AG04449 (cell line): ENCODE results near the gene CEP131.

Source experiments
- CTCF ChIA-PET: fragments of 350-600 bp; formaldehyde crosslinking; extraction: SDS; loops from one replicate; lab custom pipeline; 2021; ENCODE audit warnings: antibody characterized with exemption; lab: Yijun Ruan, JAX
- POLR2A ChIA-PET: fragments of 400-600, 350-600 bp; formaldehyde crosslinking; extraction: SDS; loops from one replicate; lab custom pipeline; 2020; ENCODE audit warnings: antibody characterized with exemption, inconsistent platforms; lab: Yijun Ruan, JAX
- DNase-seq: peaks from one replicate; pipeline ENCODE4 v3.0.0-alpha.2; 2010; ENCODE audit warnings: low read depth, low spot score
- H3K4me3 ChIP-seq: 2 replicates; pipeline ENCODE4 v1.5.1; 2011; ENCODE audit warnings: low read depth, mild to moderate bottlenecking, control low read depth, low read length
- TF ChIP-seq, protein P1 (sequence below): IDR thresholded peaks from one replicate; pipeline ENCODE4 v1.5.1; 2011; ENCODE audit warnings: mild to moderate bottlenecking, moderate library complexity, low read length, control low read depth, inconsistent platforms; ENCODE audit not compliant: insufficient read depth; ENCODE audit errors: missing control alignments

The CEP131 gene

GRCh38 chr17:81144423-81144781, 78.4 kb downstream of the CEP131 start:
- no peak for DNase-seq
- POLR2A ChIA-PET, result no interaction called here
- CTCF ChIA-PET, result interaction anchor here (0.7 to 4.4 kb wide), 10 partner anchors 9 to 340 kb away, joined by 3 to 38 read pairs (median 6); no protein-coding TSS in a partner anchor
- no peak overlapping the region for H3K4me3 ChIP-seq
- TF ChIP-seq, protein P1, sequence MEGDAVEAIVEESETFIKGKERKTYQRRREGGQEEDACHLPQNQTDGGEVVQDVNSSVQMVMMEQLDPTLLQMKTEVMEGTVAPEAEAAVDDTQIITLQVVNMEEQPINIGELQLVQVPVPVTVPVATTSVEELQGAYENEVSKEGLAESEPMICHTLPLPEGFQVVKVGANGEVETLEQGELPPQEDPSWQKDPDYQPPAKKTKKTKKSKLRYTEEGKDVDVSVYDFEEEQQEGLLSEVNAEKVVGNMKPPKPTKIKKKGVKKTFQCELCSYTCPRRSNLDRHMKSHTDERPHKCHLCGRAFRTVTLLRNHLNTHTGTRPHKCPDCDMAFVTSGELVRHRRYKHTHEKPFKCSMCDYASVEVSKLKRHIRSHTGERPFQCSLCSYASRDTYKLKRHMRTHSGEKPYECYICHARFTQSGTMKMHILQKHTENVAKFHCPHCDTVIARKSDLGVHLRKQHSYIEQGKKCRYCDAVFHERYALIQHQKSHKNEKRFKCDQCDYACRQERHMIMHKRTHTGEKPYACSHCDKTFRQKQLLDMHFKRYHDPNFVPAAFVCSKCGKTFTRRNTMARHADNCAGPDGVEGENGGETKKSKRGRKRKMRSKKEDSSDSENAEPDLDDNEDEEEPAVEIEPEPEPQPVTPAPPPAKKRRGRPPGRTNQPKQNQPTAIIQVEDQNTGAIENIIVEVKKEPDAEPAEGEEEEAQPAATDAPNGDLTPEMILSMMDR, result no peak

- H3K4me3 ChIP-seq, result no peak overlapping the region
- ChIA-PET CTCF (interaction anchor here (0.7 to 4.4 kb wide), 18 partner anchors 9 to 457 kb away, joined by 3 to 38 read pairs (median 7); partner anchors contain the start of genes CEP131, NDUFAF8 and TEPSIN), POLR2A (no interaction called here)
- TF ChIP-seq, protein P1, result no peak
- no peak for DNase-seq
Measured at GRCh38 chr17:81143717-81144422, 78.9 kb downstream of the CEP131 start.

- TF ChIP-seq, protein P1, result no peak
- CTCF ChIA-PET, result interaction anchor here (0.6 to 4.4 kb wide), 25 partner anchors 10 to 458 kb away, joined by 3 to 38 read pairs (median 5); partner anchors contain the start of genes CEP131, NDUFAF8 and TEPSIN
- POLR2A ChIA-PET, result no interaction called here
- no peak overlapping the region for H3K4me3 ChIP-seq
- no peak for DNase-seq
Measured at GRCh38 chr17:81143200-81143527, 79.6 kb downstream of the CEP131 start.

DNA sequence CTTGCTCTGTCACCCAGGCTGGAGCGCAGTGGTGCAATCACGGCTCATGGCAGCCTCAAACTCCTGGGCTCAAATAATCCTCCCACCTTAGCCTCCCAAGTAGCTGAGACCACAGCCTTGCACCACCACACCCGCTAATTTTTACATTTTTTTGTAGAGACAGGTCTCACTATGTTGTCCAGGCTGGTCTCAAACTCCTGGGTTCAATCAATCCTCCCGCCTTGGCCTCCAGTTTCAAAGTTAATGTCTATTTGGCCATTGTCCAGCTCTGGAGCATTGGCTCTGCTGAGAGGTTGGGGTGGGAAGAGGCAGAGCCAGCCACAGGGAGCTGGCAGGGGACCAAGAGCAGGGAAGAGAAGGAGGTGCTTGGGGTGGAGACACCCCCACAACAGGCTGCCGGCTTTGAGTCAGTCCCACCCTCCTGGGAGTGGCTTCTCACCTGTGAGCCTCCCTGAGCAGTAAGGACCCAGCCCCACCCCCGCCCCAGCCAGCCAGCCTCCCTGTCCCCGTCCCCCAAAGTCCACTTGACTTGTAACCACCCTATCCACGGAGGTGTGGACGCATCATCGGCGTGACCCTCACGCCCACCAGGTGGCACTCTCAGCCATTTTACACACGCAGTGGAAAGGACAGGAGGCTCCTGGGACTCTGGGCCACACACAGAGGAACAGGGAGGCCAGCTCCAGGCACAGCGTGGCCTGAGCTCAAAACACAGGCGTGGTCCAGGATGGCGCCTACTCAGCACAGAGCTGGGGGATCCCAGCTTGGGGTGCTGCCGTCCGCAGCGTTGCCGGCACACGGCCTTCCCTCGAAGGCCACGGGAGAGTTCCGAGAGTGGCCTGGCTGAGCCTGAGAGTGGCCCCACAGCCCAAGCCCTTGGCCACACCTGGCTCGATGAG, 80.2 kb downstream of the CEP131 start:
- POLR2A ChIA-PET, result no interaction called here

GRCh38 chr17:81140695-81141094, 82.1 kb downstream of the CEP131 start:
- H3K4me3 ChIP-seq, result no peak overlapping the region
- no peak for DNase-seq
- ChIA-PET POLR2A (interaction anchor here (0.6 kb wide), 1 partner anchor 98 kb away, joined by 3 read pairs; the partner anchor contains the start of genes NDUFAF8 and TEPSIN), CTCF (interaction anchor here (0.9 to 4.4 kb wide), 10 partner anchors 8 to 344 kb away, joined by 3 to 38 read pairs (median 4); no protein-coding TSS in a partner anchor)
- TF ChIP-seq, protein P1, result no peak

More for the DNA sequence above, 80.2 kb downstream of the CEP131 start:
- peak; percentile 5 for DNase-seq
- H3K4me3 ChIP-seq, result no peak overlapping the region
- CTCF ChIA-PET, result interaction anchor here (0.6 to 4.4 kb wide), 29 partner anchors 8 to 458 kb away, joined by 3 to 38 read pairs (median 5); partner anchors contain the start of genes CEP131, NDUFAF8 and TEPSIN
- TF ChIP-seq, protein P1, result peak; percentile 83
